ENCODE results near the gene B3GALNT1.

Gene B3GALNT1

DNA sequence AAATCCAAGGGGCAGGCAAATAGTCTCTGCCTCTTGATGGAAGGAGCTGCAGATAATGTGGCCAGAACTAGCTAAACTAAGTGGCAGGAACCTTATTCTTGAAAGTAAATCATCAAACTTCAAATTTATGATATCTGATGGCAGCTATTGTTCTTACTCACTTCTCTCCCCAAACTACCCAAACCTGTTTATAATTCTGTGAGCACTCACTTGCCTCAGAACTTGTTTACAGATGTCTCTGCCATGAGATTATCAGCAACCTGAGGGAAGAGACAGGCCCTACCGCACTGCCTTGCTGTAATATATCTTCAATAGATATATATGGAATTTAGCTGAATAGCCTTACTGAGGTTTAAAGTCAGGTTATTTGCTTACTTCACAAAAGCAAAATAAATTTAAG lies 2.2 kb upstream of the B3GALNT1 start:
- DNase-seq (ENCODE audit: low read depth in 1 of 2, low spot score in 1 of 2) = peak in 1 of 2 experiments; percentile 49
- TF ChIP-seq JUND (IDR thresholded peaks at IDR 0.05; ENCODE audit: low read depth) = no peak
- in situ Hi-C loops (cut with HindIII; ENCODE audit: low pct_unique_long_range_greater_than_20kb, low sequenced_read_pairs) = no loop called here

DNA sequence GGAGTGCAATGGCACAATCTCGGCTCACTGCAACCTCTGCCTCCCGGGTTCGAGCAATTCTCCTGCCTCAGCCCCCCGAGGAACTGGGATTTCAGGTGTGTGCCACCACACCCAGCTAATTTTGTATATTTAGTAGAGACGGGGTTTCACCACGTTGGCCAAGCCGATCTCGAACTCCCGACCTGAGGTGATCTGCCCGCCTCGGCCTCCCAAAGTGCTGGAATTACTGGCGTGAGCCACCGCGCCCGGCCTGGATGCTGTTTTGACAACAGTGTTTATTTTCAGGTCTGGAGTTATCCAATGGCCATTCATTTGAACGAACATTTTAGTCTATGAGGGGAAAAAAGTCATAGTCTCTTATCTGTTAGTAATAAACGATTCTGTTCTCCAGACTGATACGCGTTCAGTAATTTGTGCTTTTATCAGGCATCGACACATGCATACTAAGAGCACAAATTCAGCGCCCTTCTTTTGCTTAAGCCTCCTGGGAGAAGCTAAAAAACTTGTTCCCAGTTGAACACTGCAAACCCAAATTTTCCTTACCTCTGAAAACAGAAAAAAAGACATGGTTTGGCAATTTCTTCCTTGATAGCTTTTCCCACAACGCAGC lies 1.3 kb downstream of the B3GALNT1 start:
- TF ChIP-seq JUND (IDR thresholded peaks at IDR 0.05; ENCODE audit: low read depth) = no peak
- DNase-seq (ENCODE audit: low read depth in 1 of 2, low spot score in 1 of 2) = no peak
- in situ Hi-C loops (cut with HindIII; ENCODE audit: low pct_unique_long_range_greater_than_20kb, low sequenced_read_pairs) = no loop called here

DNA sequence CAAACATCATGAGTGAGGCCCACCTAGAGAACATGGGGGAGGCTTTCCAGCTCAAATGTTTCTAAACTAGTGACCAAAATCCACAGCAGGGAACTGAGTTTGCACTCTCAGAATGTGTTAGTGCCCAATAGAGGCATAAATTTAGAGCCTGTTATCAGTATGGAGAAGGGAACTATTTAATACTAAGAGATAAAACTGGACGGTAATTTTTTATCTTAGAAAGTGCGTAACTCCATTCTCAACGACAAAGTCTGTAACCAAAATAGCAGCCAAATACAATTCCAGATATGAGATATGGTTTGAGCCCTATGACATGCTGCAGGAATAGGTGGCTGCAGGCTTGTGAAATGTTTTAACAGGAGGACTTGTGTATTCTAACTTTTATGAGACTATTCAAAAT lies 3.5 kb downstream of the B3GALNT1 start:
- DNase-seq (ENCODE audit: low read depth in 1 of 2, low spot score in 1 of 2) = no peak
- no peak for TF ChIP-seq JUND (IDR thresholded peaks at IDR 0.05; ENCODE audit: low read depth)
- in situ Hi-C loops (cut with HindIII; ENCODE audit: low pct_unique_long_range_greater_than_20kb, low sequenced_read_pairs) = no loop called here

DNA sequence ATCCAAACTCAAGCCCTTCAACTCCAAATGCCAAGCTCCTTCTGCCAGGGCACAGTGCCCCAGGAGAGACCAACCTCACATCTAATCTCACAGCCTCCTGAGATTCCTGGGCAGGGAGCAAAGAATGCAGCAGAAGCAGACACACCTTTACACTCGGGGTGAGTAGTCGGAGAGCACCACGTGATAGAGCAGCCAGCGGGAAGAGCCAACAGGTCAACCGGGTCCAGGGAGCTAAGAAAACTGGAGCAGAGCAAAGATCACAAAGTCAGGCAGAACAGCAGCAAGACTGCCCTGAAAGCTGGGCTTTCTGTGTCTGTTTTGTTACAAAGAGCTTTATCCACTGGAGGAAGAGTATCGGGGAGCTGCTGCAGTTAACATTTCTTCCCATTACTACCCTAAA lies 4.2 kb downstream of the B3GALNT1 start:
- peak in 1 of 2 experiments; percentile 13 for DNase-seq (ENCODE audit: low read depth in 1 of 2, low spot score in 1 of 2)
- no peak for TF ChIP-seq JUND (IDR thresholded peaks at IDR 0.05; ENCODE audit: low read depth)
- in situ Hi-C loops (cut with HindIII; ENCODE audit: low pct_unique_long_range_greater_than_20kb, low sequenced_read_pairs) = no loop called here

DNA sequence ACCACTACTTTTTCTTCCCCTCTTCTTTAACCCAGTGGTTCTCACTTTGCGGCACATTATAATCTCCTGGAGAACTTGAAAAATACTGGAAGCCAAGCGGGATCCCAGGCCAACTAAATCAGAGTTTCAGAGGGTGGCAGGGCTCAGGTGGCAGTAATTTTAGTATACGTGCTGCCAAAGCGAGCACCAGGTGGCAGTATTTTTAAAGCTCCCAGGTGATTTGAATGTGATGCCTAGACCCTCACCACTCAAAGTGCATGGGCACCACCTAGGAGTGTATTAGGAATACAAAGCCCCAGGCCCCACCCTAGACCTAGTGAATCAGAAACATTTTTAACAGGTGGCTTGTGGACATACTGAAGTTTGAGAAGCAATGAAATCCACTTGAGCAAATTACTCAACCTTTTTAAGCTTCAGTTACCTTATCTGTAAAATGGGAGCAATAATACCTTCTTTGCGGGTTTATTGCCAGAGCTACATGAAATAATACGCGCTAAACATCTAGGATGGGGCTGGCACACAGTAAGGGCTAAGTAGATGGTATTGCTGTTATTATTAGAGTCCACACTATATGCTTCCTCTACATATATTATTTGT lies 8.3 kb downstream of the B3GALNT1 start:
- peak; percentile 31 to 72 for DNase-seq (ENCODE audit: low read depth in 1 of 2, low spot score in 1 of 2)
- in situ Hi-C loops (cut with HindIII; ENCODE audit: low pct_unique_long_range_greater_than_20kb, low sequenced_read_pairs) = no loop called here
- TF ChIP-seq JUND (IDR thresholded peaks at IDR 0.05; ENCODE audit: low read depth) = no peak

DNA sequence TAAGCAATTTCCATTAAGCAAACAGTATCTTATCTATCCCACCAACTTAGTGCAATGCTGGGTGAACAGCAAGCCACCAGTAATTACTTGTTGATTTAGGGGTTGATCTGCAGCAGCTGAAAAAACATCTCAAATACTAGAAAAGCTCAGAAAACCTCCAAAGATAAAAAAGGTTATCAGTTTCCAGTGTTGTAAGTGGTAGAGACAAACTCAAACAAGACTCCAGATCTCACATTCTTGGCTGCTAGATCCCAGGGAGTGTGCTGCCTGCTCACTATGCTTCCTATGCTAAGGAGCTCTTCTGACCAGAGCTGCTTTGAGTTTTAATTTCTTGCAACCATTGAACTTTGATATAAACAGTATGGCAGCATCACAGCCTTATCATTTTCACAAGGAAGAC lies 11.3 kb downstream of the B3GALNT1 start:
- no peak for DNase-seq (ENCODE audit: low read depth in 1 of 2, low spot score in 1 of 2)
- no peak for TF ChIP-seq JUND (IDR thresholded peaks at IDR 0.05; ENCODE audit: low read depth)
- in situ Hi-C loops (cut with HindIII; ENCODE audit: low pct_unique_long_range_greater_than_20kb, low sequenced_read_pairs) = no loop called here

DNA sequence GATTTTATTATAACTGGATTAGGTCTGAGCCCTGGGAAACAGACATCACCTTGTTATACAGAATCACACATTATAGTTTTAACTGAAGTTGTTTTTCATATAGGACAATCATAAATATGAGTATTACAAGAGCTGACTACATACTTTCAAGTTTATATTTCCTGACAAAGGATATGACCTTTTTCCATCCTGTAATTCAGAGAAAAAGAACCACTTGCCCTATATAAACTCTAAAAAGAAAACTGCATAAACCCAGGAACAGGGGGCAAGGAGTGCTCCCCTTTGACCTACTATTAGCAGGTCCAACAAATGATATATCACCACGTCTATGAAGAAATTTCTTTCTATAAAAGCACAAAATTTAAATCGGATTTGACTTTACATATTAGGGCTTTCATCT lies 20.9 kb downstream of the B3GALNT1 start:
- in situ Hi-C loops (cut with HindIII; ENCODE audit: low pct_unique_long_range_greater_than_20kb, low sequenced_read_pairs) = no loop called here
- TF ChIP-seq JUND (IDR thresholded peaks at IDR 0.05; ENCODE audit: low read depth) = no peak
- DNase-seq (ENCODE audit: low read depth in 1 of 2, low spot score in 1 of 2) = no peak

DNA sequence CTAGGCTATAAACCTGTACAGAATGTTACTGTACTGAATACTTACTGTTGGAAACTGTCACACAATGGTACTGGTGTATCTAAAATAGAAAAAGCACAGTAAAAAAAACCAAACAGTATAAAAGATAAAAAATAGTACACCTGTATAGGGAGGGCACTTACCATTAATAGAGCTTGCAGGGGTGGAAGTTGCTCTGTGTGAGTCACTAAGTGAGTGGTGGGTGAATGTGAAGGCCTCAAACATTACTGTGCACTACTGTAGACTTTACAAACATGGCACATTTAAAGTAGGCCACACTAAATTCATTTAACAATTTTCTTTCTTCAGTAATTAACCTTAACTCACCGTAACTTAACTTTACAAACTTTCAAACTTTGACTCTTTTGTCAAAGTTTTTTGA lies 22.0 kb downstream of the B3GALNT1 start:
- no peak for TF ChIP-seq JUND (IDR thresholded peaks at IDR 0.05; ENCODE audit: low read depth)
- in situ Hi-C loops (cut with HindIII; ENCODE audit: low pct_unique_long_range_greater_than_20kb, low sequenced_read_pairs) = no loop called here

DNA sequence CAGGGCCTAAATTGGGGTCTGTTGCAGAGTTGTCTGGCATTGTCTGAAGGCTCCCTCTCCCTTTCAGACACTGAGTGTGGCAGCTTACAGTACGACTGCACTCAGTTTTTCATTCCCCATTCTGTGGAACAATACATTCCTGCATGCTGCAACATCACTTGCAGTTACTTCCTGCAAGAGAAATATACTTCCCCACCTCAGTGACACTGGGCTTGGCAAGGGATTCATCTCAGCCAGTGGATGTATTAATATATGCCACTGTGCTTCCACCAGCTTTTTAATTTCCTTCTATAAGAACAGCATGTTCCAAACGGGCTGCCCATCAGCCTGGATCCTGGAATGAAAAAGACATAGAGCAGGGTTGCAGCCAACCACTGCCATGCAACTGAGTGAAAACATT lies 23.1 kb downstream of the B3GALNT1 start:
- DNase-seq (ENCODE audit: low read depth in 1 of 2, low spot score in 1 of 2) = no peak
- in situ Hi-C loops (cut with HindIII; ENCODE audit: low pct_unique_long_range_greater_than_20kb, low sequenced_read_pairs) = no loop called here
- no peak for TF ChIP-seq JUND (IDR thresholded peaks at IDR 0.05; ENCODE audit: low read depth)

More for the DNA sequence above, 22.0 kb downstream of the B3GALNT1 start:
- DNase-seq (ENCODE audit: low read depth in 1 of 2, low spot score in 1 of 2) = no peak

DNA sequence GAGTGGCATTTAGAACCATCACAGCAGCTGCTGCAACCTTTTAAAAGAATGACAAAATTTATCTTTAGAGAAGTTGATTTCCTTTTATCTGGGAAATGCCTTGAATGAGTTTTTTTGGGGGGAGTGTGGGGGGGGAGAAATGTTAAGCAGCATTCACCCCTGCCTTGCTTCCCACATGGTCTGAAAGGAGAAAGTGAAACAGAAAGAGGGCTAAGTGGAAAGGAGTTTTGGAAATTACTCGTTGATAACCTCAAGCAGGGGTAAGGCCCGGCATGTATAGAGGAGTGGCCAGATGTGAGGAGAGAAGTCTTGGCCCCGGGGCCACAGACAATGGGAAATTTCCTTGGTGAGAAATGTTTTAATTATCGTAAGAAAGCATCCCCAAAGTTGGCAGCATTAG lies 23.5 kb downstream of the B3GALNT1 start:
- no peak for DNase-seq (ENCODE audit: low read depth in 1 of 2, low spot score in 1 of 2)
- in situ Hi-C loops (cut with HindIII; ENCODE audit: low pct_unique_long_range_greater_than_20kb, low sequenced_read_pairs) = no loop called here
- TF ChIP-seq JUND (IDR thresholded peaks at IDR 0.05; ENCODE audit: low read depth) = no peak

DNA sequence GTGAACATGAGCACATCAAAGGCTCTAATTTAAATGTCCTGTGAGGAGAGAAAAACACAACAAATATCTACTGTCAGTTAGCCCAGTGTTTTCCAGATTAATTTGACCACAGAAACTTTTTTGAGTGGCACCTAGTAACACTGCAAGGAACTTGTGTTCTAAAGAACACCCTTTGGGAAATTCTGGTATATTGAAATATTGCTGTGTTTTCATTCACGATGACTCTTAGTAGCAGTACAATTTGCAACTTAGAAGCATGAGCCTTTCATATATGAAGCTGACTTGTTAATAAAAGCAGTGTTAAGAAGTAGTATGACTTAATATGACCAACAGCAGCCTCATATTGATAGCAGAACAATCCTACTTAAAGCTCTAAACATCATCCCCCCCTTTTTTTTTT lies 32.0 kb downstream of the B3GALNT1 start:
- in situ Hi-C loops (cut with HindIII; ENCODE audit: low pct_unique_long_range_greater_than_20kb, low sequenced_read_pairs) = no loop called here
- TF ChIP-seq JUND (IDR thresholded peaks at IDR 0.05; ENCODE audit: low read depth) = no peak

DNA sequence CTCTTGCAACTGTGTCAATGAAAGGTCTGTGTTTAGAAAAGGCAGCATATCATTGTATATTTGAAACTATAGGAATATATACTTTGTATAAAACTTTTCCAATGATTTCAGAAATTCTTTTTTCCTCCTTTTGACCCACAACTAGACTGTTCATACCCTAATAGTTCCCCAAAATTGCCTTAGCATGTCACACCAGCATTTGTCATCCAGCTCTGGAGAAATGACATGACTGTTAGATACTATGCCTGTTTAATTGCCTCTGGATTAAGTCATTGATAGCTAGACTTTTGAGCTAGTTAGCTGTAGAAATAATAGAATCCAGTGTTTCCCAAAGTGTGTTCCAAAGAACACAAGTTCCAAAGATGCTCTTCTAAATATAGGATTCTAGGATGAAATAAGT lies 32.4 kb downstream of the B3GALNT1 start:
- DNase-seq (ENCODE audit: low read depth in 1 of 2, low spot score in 1 of 2) = no peak
- in situ Hi-C loops (cut with HindIII; ENCODE audit: low pct_unique_long_range_greater_than_20kb, low sequenced_read_pairs) = no loop called here
- TF ChIP-seq JUND (IDR thresholded peaks at IDR 0.05; ENCODE audit: low read depth) = no peak

More for the DNA sequence above, 32.0 kb downstream of the B3GALNT1 start:
- DNase-seq (ENCODE audit: low read depth in 1 of 2, low spot score in 1 of 2) = no peak

DNA sequence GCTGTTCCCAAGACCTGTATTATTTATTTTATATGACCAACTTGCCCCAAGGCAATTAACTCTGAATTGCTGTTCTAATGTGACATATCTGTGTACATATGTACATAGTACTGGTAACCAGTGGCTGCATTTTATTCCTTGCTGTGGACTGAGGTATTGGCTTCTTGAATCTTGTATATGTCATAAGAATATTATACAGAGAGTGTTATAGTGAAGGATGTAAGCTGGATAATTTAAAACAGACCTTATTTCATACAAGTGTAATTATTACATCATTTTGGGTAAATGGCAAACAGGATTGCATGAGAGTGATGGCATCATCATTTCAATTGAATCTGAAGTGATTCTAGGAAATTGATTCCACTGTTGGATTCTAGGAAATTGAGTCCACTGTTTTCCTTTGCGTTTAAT lies 32.9 kb downstream of the B3GALNT1 start:
- TF ChIP-seq JUND (IDR thresholded peaks at IDR 0.05; ENCODE audit: low read depth) = no peak
- peak in 1 of 2 experiments; percentile 53 for DNase-seq (ENCODE audit: low read depth in 1 of 2, low spot score in 1 of 2)
- in situ Hi-C loops (cut with HindIII; ENCODE audit: low pct_unique_long_range_greater_than_20kb, low sequenced_read_pairs) = no loop called here
